B cell (primary cell): ENCODE measurements around the gene VWA8. TPM values are rescaled to one million over a fixed set of nuclear protein-coding genes. Genes with fewer than 3 reads are reported as not detected.

Experiments used
- ATAC-seq: fragments of 200-7000 bp; cut with Tn5 transposase; one replicate; pipeline ENCODE4 v1.10.0; 2021; ENCODE audit warnings: low read depth, mild to moderate bottlenecking, moderate number of reproducible peaks, moderate library complexity
- CTCF ChIA-PET: fragments of 350-600 bp; sonication (Branson Sonifier 250); formaldehyde crosslinking; loops from one replicate; lab custom pipeline; 2021; ENCODE audit warnings: antibody characterized with exemption, inconsistent platforms; lab: Charles Lee
- POLR2A ChIA-PET: fragments of 350-600 bp; sonication (Branson Sonifier 250); formaldehyde crosslinking; loops from one replicate; lab custom pipeline; 2021; ENCODE audit warnings: antibody characterized with exemption; lab: Charles Lee
- DNase-seq: peaks from one replicate; pipeline ENCODE4 v3.0.0; 2013
- H2AFZ ChIP-seq: 2 replicates; pipeline ENCODE4 v1.6.1; 2012; ENCODE audit warnings: mild to moderate bottlenecking, low read depth, low read length; ENCODE audit not compliant: insufficient read depth, poor library complexity, severe bottlenecking
- H3K27ac ChIP-seq, 2 donors: 1 replicate in 1 of 2; 2 replicates in 1 of 2; pipeline ENCODE4 v1.5.1; 2012 to 2013; ENCODE audit warnings: low read length in 2 of 2, mild to moderate bottlenecking in 2 of 2, moderate library complexity in 1 of 2
- H3K27me3 ChIP-seq, 4 experiments: fragments of 200-600 bp in 1 of 4; sonication (generic) in 1 of 4; replicated peaks in 1 of 4; 1 replicate in 2 of 4; 2 replicates in 2 of 4; pipeline versions ENCODE4 v1.6.1 to v1.7.0; 2013 to 2016; ENCODE audit warnings: low read length in 3 of 4, mild to moderate bottlenecking in 2 of 4, mixed read lengths in 1 of 4, moderate library complexity in 1 of 4; ENCODE audit not compliant: insufficient read depth in 4 of 4, control insufficient read depth in 3 of 4; ENCODE audit errors: control extremely low read depth in 1 of 4
- H3K36me3 ChIP-seq, 2 experiments: replicated peaks in 1 of 2; 1 replicate in 1 of 2; 2 replicates in 1 of 2; pipeline versions ENCODE4 v1.6.1 to v1.7.1; 2013; ENCODE audit warnings: low read length in 1 of 2; ENCODE audit not compliant: insufficient read depth in 2 of 2, control insufficient read depth in 1 of 2; ENCODE audit errors: control extremely low read depth in 1 of 2, extremely low read depth in 1 of 2
- H3K4me1 ChIP-seq, 2 donors: fragments of 200-600 bp in 1 of 2; sonication (generic) in 1 of 2; 1 replicate in 1 of 2; 2 replicates in 1 of 2; pipeline versions ENCODE4 v1.5.1 to v1.6.1; 2013 to 2017; ENCODE audit warnings: low read length in 2 of 2; ENCODE audit not compliant: control insufficient read depth in 2 of 2, insufficient read depth in 2 of 2
- H3K4me2 ChIP-seq: replicated peaks from 2 replicates; pipeline ENCODE3; 2012; ENCODE audit warnings: mild to moderate bottlenecking, low read depth, low read length; ENCODE audit not compliant: poor library complexity, severe bottlenecking
- H3K4me3 ChIP-seq, 5 experiments: fragments of 200-600 bp in 1 of 5; sonication (generic) in 1 of 5; 1 replicate in 3 of 5; 2 replicates in 2 of 5; pipeline versions ENCODE4 v1.5.1 to v1.7.0; 2011 to 2016; ENCODE audit warnings: low read length in 4 of 5, mild to moderate bottlenecking in 4 of 5, low read depth in 2 of 5, control low read depth in 1 of 5, moderate library complexity in 1 of 5; ENCODE audit not compliant: insufficient read depth in 1 of 5; ENCODE audit errors: control extremely low read depth in 1 of 5, extremely low read depth in 1 of 5
- H3K79me2 ChIP-seq: fragments of 200-600 bp; sonication (generic); one replicate; pipeline ENCODE4 v1.6.0; 2016; ENCODE audit warnings: low read length; ENCODE audit not compliant: control insufficient read depth, insufficient read depth
- H3K9ac ChIP-seq: fragments of 200-600 bp; sonication (generic); 2 replicates; pipeline ENCODE4 v1.6.1; 2017; ENCODE audit warnings: mild to moderate bottlenecking, low read length, moderate library complexity
- H3K9me3 ChIP-seq, 3 donors: one replicate each; pipeline versions ENCODE4 v1.6.1 to v1.7.1; 2013; ENCODE audit warnings: low read length in 2 of 3; ENCODE audit not compliant: control insufficient read depth in 2 of 3, insufficient read depth in 1 of 3; ENCODE audit errors: control extremely low read depth in 1 of 3
- H4K20me1 ChIP-seq: 2 replicates; pipeline ENCODE4 v1.6.0; 2012; ENCODE audit warnings: mild to moderate bottlenecking, low read length; ENCODE audit not compliant: insufficient read depth, control insufficient read depth, poor library complexity, severe bottlenecking
- H3K27ac Mint-ChIP-seq: one replicate; pipeline ENCODE4 v1.8.0; 2021; ENCODE audit warnings: mixed read lengths
- H3K27me3 Mint-ChIP-seq: one replicate; pipeline ENCODE4 v1.8.0; 2021; ENCODE audit warnings: mixed read lengths
- H3K4me1 Mint-ChIP-seq: one replicate; pipeline ENCODE4 v1.8.0; 2021; ENCODE audit warnings: mixed read lengths
- H3K4me3 Mint-ChIP-seq: one replicate; pipeline ENCODE4 v1.8.0; 2021; ENCODE audit warnings: mixed read lengths
- H3K9me3 Mint-ChIP-seq: one replicate; pipeline ENCODE4 v1.8.0; 2022; ENCODE audit warnings: mixed read lengths; ENCODE audit not compliant: insufficient read depth
- CTCF ChIP-seq: fragments of 200-600 bp; IDR thresholded peaks from one replicate; pipeline ENCODE4 v1.8.0; 2022; ENCODE audit warnings: antibody characterized with exemption, mild to moderate bottlenecking
- EZH2 ChIP-seq: IDR thresholded peaks from 2 replicates; pipeline ENCODE4 v1.6.1; 2012; ENCODE audit warnings: borderline replicate concordance, low read depth, mild to moderate bottlenecking, moderate library complexity, low read length; ENCODE audit not compliant: insufficient read depth, poor library complexity, severe bottlenecking
- WGBS: methylation state at CpG from one replicate; pipeline ENCODE4 v1.1.5; 2013; ENCODE audit warnings: missing lambda C conversion rate; ENCODE audit not compliant: insufficient coverage; 5-methylcytosine and 5-hydroxymethylcytosine counted together
- intact Hi-C: fragments of 100-400 bp; cut with micrococcal nuclease; formaldehyde crosslinking; loops from one replicate; pipeline ENCODE4 v1.10.0; 2022
- polyA plus RNA-seq: library from polyadenylated mRNA; depleted of rRNA; stranded (reverse); fragments of >200 nt; gene quantifications from 2 replicates; pipeline ENCODE4 v1.2.3, GENCODE V29; 2012
- total RNA-seq, 2 donors: library from RNA; stranded (reverse); fragments of 120-200 nt in 1 of 2; gene quantifications; 1 replicate in 1 of 2; 2 replicates in 1 of 2; pipeline versions ENCODE4 v1.2.3 to v1.2.4, GENCODE V29; 2013 to 2022

VWA8 gene
- total and polyA plus RNA-seq, 2 donors (not counting 1 experiment from before 2014, with no cell fraction given), result 6.0 to 19.7 TPM

DNA sequence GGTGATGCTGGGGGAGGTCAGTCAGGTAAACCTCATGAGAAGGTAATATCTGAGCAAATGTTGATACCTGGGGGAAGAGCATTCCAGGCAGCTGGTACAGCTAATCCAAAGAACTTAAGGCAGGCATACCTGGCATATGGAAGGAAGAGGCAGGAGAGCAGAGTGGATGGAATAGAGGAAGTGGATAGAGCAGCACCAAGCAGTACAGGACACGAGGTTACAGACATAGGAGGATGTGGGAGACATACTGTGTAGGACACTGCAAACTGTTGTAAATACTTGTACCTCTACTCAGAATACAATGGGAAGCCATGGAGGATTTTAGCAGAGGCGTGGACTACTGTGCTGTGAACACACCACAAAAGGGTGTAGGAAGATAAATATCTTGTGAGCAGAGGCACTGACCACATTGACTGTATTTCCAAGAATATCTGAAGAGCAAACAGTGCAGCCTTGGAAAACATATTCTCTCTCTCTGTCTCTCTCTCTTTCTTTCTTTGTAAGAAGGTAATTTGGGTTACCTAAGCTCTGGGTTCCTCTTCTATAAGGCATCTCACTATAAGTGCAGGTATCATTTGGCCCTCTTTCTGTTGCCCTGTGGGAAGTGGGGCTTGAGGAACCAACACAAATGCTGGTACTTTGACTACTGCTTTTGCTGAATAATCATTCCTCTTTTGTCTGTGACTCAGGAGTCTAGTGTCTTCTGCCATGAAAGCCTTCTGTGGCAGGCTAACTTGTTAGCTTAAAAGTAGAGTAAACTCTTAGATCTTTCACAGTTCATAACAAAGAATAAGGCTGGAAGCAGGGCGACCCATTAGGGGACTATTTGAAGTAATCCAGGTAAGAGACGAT lies 238.0 kb downstream of the VWA8 start:
- Histone ChIP-seq H3K4me3 (no peak overlapping the region), H4K20me1 (no peaks in the 10 kb centered on the region), H3K4me1 (no peaks in the 10 kb centered on the region), H3K9me3 (no peaks in the 10 kb centered on the region), H3K79me2 (no peaks in the 10 kb centered on the region), H3K9ac (no peak overlapping the region), H2AFZ (no peak overlapping the region), H3K4me2 (no peak overlapping the region), H3K36me3 (peaks cover 1 to 11% of the 10 kb centered on the region in 2 experiments), H3K27ac (no peak overlapping the region), H3K27me3 (no peaks in the 10 kb centered on the region)
- Mint-ChIP-seq H3K9me3 (no peaks in the 10 kb centered on the region), H3K27me3 (no peaks in the 10 kb centered on the region), H3K4me1 (no peaks in the 10 kb centered on the region), H3K27ac (no peak overlapping the region), H3K4me3 (no peak overlapping the region)
- no peak for TF ChIP-seq CTCF
- TF ChIP-seq EZH2, result no peak
- 100% methylated on average over 2 of the region's 4 CpGs for WGBS
- CTCF ChIA-PET, result no interaction called here
- intact Hi-C loops, result no loop called here
- no peak for ATAC-seq
- POLR2A ChIA-PET, result no interaction called here
- DNase-seq, result no peak

DNA sequence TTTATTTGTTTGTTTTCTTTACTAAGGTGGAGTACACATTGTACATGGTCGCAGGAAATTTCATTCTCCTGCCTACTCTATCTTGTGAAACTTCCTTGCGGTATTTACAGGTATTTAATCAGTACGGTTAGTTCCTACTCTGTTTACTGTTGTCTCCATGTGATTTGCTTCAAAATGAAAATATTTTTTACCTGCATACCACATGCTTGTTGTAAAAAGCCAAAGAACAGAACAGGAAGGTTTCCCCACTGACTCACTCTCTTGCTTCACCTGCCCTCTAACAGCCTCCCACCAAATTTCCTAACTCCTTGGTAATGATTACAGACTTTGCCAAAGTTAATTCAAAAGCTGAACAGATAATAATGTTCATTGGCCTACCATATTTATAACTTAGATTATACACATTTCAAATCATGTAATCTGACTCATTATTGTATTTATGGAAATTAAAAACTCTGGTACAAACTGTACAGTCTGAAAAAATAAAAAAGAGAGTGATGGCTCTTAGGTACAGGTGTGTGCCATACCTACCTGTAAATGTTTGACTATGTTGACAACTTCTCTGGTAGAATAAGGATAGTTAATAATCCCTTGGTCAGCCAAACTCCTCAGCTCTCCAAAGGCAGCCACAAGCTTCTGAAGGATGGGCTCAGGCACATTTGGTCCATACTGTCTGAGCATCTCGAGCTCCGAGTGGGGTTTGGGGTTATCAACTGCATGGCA lies 239.9 kb downstream of the VWA8 start:
- Histone ChIP-seq H3K27ac (no peak overlapping the region), H3K79me2 (no peaks in the 10 kb centered on the region), H4K20me1 (no peaks in the 10 kb centered on the region), H3K36me3 (peaks cover 1 to 11% of the 10 kb centered on the region in 2 experiments), H3K4me1 (no peaks in the 10 kb centered on the region), H3K9me3 (no peaks in the 10 kb centered on the region), H3K27me3 (no peaks in the 10 kb centered on the region), H3K4me2 (no peak overlapping the region), H3K4me3 (no peak overlapping the region), H2AFZ (no peak overlapping the region), H3K9ac (no peak overlapping the region)
- H3K27ac Mint-ChIP-seq, result no peak overlapping the region
- no peaks in the 10 kb centered on the region for H3K27me3 Mint-ChIP-seq
- no peaks in the 10 kb centered on the region for H3K9me3 Mint-ChIP-seq
- no peak for DNase-seq
- 100% methylated on average over 2 of the region's 5 CpGs for WGBS
- no peak overlapping the region for H3K4me3 Mint-ChIP-seq
- no peaks in the 10 kb centered on the region for H3K4me1 Mint-ChIP-seq
- ChIA-PET POLR2A (no interaction called here), CTCF (no interaction called here)
- no peak for ATAC-seq
- TF ChIP-seq CTCF, result no peak
- TF ChIP-seq EZH2, result no peak
- intact Hi-C loops, result no loop called here
